ENCODE data around the gene LATS2.
A peak's percentile ranks its signal among the peaks of the same experiment; 100 is the strongest.
"Not testable (repeated sequence)": the region's sequence is repeated elsewhere in the genome, so short reads cannot be mapped to it uniquely, and the experiment has no call there.

Gene LATS2

GRCh38 chr13:20953245-20953931, 108.0 kb downstream of the LATS2 start:
- no peak for ATAC-seq
- no peak for TF ChIP-seq ZFP3 (CRISPR knock-in tag; IDR thresholded peaks at IDR 0.05)

- TF ChIP-seq CREB5 (CRISPR knock-in tag; IDR thresholded peaks at IDR 0.05; ENCODE audit: low read depth), result no peak
- no peak for TF ChIP-seq PATZ1 (CRISPR knock-in tag; IDR thresholded peaks at IDR 0.05; ENCODE audit: borderline replicate concordance)
- TF ChIP-seq ZNF565 (CRISPR knock-in tag; conservative IDR thresholded peaks at IDR 0.05; ENCODE audit: low read depth), result no peak
- no peak for TF ChIP-seq RARB (CRISPR knock-in tag; IDR thresholded peaks at IDR 0.05)
- TF ChIP-seq POU6F1 (CRISPR knock-in tag; IDR thresholded peaks at IDR 0.05; ENCODE audit: borderline replicate concordance, low read depth), result no peak
- TF ChIP-seq ESRRG (CRISPR knock-in tag; IDR thresholded peaks at IDR 0.05), result no peak
- no peak for TF ChIP-seq SNAI2 (CRISPR knock-in tag; IDR thresholded peaks at IDR 0.05)
- no peak for TF ChIP-seq ZC3H10 (CRISPR knock-in tag; IDR thresholded peaks at IDR 0.05)
- no peak for TF ChIP-seq ZFP3 (CRISPR knock-in tag; IDR thresholded peaks at IDR 0.05)
- no peak for TF ChIP-seq TCF4 (CRISPR knock-in tag; IDR thresholded peaks at IDR 0.05; ENCODE audit: borderline replicate concordance)
- TF ChIP-seq ZFP30 (CRISPR knock-in tag; IDR thresholded peaks at IDR 0.05), result no peak
- no peak for TF ChIP-seq GLIS3 (CRISPR knock-in tag; IDR thresholded peaks at IDR 0.05)
Observed at GRCh38 chr13:20952838-20953237, 108.5 kb downstream of the LATS2 start.

GRCh38 chr13:20948001-20948400, 113.4 kb downstream of the LATS2 start:
- not testable (repeated sequence) for ATAC-seq

More at GRCh38 chr13:20952838-20953237, 108.5 kb downstream of the LATS2 start:
- no peak for ATAC-seq

GRCh38 chr13:20945952-20946383, 115.4 kb downstream of the LATS2 start:
- peak; percentile 54 for ATAC-seq
- TF ChIP-seq SNAI2 (CRISPR knock-in tag; IDR thresholded peaks at IDR 0.05) (no peak), CSRNP3 (CRISPR knock-in tag; IDR thresholded peaks at IDR 0.05) (no peak), ZNF565 (CRISPR knock-in tag; conservative IDR thresholded peaks at IDR 0.05; ENCODE audit: low read depth) (no peak)

- ATAC-seq, result no peak
- no peak for TF ChIP-seq PPARA (CRISPR knock-in tag; IDR thresholded peaks at IDR 0.05; ENCODE audit: borderline replicate concordance)
- no peak for TF ChIP-seq TCF4 (CRISPR knock-in tag; IDR thresholded peaks at IDR 0.05; ENCODE audit: borderline replicate concordance)
- no peak for TF ChIP-seq ZFP30 (CRISPR knock-in tag; IDR thresholded peaks at IDR 0.05)
- no peak for TF ChIP-seq SNAI2 (CRISPR knock-in tag; IDR thresholded peaks at IDR 0.05)
- no peak for TF ChIP-seq CSRNP3 (CRISPR knock-in tag; IDR thresholded peaks at IDR 0.05)
- no peak for TF ChIP-seq ZNF565 (CRISPR knock-in tag; conservative IDR thresholded peaks at IDR 0.05; ENCODE audit: low read depth)
- TF ChIP-seq CSDC2 (CRISPR knock-in tag; IDR thresholded peaks at IDR 0.05), result no peak
- TF ChIP-seq ESRRG (CRISPR knock-in tag; IDR thresholded peaks at IDR 0.05), result no peak
- TF ChIP-seq ISL1 (CRISPR knock-in tag; IDR thresholded peaks at IDR 0.05), result no peak
- TF ChIP-seq OSR1 (CRISPR knock-in tag; IDR thresholded peaks at IDR 0.05), result no peak
- TF ChIP-seq RARB (CRISPR knock-in tag; IDR thresholded peaks at IDR 0.05), result no peak
- TF ChIP-seq GLIS3 (CRISPR knock-in tag; IDR thresholded peaks at IDR 0.05), result no peak
Observed at GRCh38 chr13:20942938-20943559, 118.3 kb downstream of the LATS2 start.

GRCh38 chr13:20940511-20940910, 120.9 kb downstream of the LATS2 start:
- not testable (repeated sequence) for ATAC-seq

All from SK-N-SH treated with all-trans-retinoic acid at 6 μM for 48 hours (cell line).